Esophagus mucosa (tissue), 1 donor: ENCODE results near the gene ATL2. TPM values are rescaled to one million over a fixed set of nuclear protein-coding genes. Genes with fewer than 3 reads are reported as not detected.

ENCODE experiments used
- ATAC-seq: fragments of 200-7000 bp; cut with Tn5 transposase; one replicate; pipeline ENCODE4 v1.9.1; 2020
- total RNA-seq: library from RNA; stranded (reverse); gene quantifications from one replicate; pipeline ENCODE4 v1.2.4, GENCODE V29; 2023
- donor health status: DM: yes; HTN: yes; CAD: no.

ATL2 gene
- total RNA-seq, 1 donor from 2014 or later, result 52.2 TPM

- peak; percentile 82 for ATAC-seq
Measured at GRCh38 chr2:38245114-38245641, 131.9 kb downstream of the ATL2 start.

- no peak for ATAC-seq
Measured at GRCh38 chr2:38244301-38244700, 132.8 kb downstream of the ATL2 start.

Other genes with a start within 250 kb of the ATL2 start
- gene HNRNPLL, start 225.7 kb upstream of the ATL2 start, total RNA-seq, result 14.2 TPM